GM12892 (cell line): ENCODE measurements around the gene NACC2.
"Not testable (repeated sequence)": the region's sequence is repeated elsewhere in the genome, so short reads cannot be mapped to it uniquely, and the experiment has no call there.

ENCODE experiments used
- DNase-seq: peaks from one replicate; pipeline ENCODE4 v3.0.0; 2011; ENCODE audit not compliant: insufficient read length
- FAIRE-seq: peaks from 2 replicates; lab custom pipeline; 2011; peaks lifted over from hg19 to GRCh38; lab: Jason Lieb, UNC
- POLR2A ChIP-seq: IDR thresholded peaks from 2 replicates; pipeline ENCODE4 v1.6.1; 2011; ENCODE audit warnings: low read depth, low read length, control low read depth
- POLR2AphosphoS5 ChIP-seq: IDR thresholded peaks from 2 replicates; pipeline ENCODE4 v1.6.1; 2011; ENCODE audit warnings: low read depth, low read length, control low read depth
- TAF1 ChIP-seq: IDR thresholded peaks from 2 replicates; pipeline ENCODE4 v1.6.1; 2011; ENCODE audit warnings: low read depth, mild to moderate bottlenecking, control low read depth, low read length, borderline replicate concordance

The NACC2 gene

GRCh38 chr9:136107953-136108647 lies 13.0 kb upstream of the NACC2 start:
- FAIRE-seq (no peak), DNase-seq (no peak)
- no peak for TF ChIP-seq POLR2A
- TF ChIP-seq POLR2AphosphoS5, result no peak
- TF ChIP-seq TAF1, result no peak

- DNase-seq (no peak), FAIRE-seq (peak; percentile 83)
- no peak for TF ChIP-seq POLR2AphosphoS5
- no peak for TF ChIP-seq TAF1
- no peak; the same call in 1 of the 2 replicates for TF ChIP-seq POLR2A
Measured at GRCh38 chr9:136107155-136107952, 12.3 kb upstream of the NACC2 start.

GRCh38 chr9:136105398-136106135 lies 10.5 kb upstream of the NACC2 start:
- no peak for TF ChIP-seq POLR2AphosphoS5
- no peak for TF ChIP-seq TAF1
- TF ChIP-seq POLR2A, result no peak
- no peak for FAIRE-seq
- no peak for DNase-seq

- DNase-seq (no peak), FAIRE-seq (no peak)
- TF ChIP-seq TAF1 (no peak), POLR2AphosphoS5 (no peak), POLR2A (no peak)
Measured at GRCh38 chr9:136104916-136105315, 9.8 kb upstream of the NACC2 start.

GRCh38 chr9:136104488-136104800 lies 9.4 kb upstream of the NACC2 start:
- no peak for FAIRE-seq
- TF ChIP-seq POLR2AphosphoS5 (no peak), POLR2A (no peak), TAF1 (no peak)
- no peak for DNase-seq

- FAIRE-seq, result no peak
- TF ChIP-seq TAF1, result no peak
- TF ChIP-seq POLR2AphosphoS5, result no peak
- TF ChIP-seq POLR2A, result no peak
- DNase-seq, result no peak
Measured at GRCh38 chr9:136103651-136104487, 8.8 kb upstream of the NACC2 start.

- FAIRE-seq, DNase-seq: not testable (repeated sequence)
Measured at GRCh38 chr9:136101615-136102074, 6.6 kb upstream of the NACC2 start.

GRCh38 chr9:136100700-136101614 lies 5.9 kb upstream of the NACC2 start:
- TF ChIP-seq POLR2AphosphoS5 (no peak), TAF1 (no peak), POLR2A (no peak)
- FAIRE-seq (no peak), DNase-seq (no peak)

GRCh38 chr9:136099542-136099941 lies 4.5 kb upstream of the NACC2 start:
- no peak for DNase-seq
- no peak for TF ChIP-seq TAF1
- no peak for TF ChIP-seq POLR2AphosphoS5
- TF ChIP-seq POLR2A, result no peak
- no peak for FAIRE-seq

- no peak for DNase-seq
- no peak for FAIRE-seq
- TF ChIP-seq TAF1 (no peak), POLR2A (no peak), POLR2AphosphoS5 (no peak)
Measured at GRCh38 chr9:136098844-136099243, 3.8 kb upstream of the NACC2 start.

GRCh38 chr9:136098210-136098609 lies 3.1 kb upstream of the NACC2 start:
- TF ChIP-seq POLR2AphosphoS5, result no peak
- DNase-seq (no peak), FAIRE-seq (no peak)
